ENCODE measurements around the gene NRSN2.
"Not testable (repeated sequence)": the region's sequence is repeated elsewhere in the genome, so short reads cannot be mapped to it uniquely, and the experiment has no call there.

NRSN2 gene

GRCh38 chr20:373171-373890 lies 26.4 kb downstream of the NRSN2 start:
- DNase-seq (ENCODE audit: low read depth in 4 of 4, low spot score in 1 of 4) = no peak

GRCh38 chr20:375265-375889 lies 28.5 kb downstream of the NRSN2 start:
- DNase-seq (ENCODE audit: low read depth in 4 of 4, low spot score in 1 of 4) = no peak

- no peak for DNase-seq (ENCODE audit: low read depth in 4 of 4, low spot score in 1 of 4)
Observed at GRCh38 chr20:376089-376488, 29.2 kb downstream of the NRSN2 start.

GRCh38 chr20:376750-377149 lies 29.8 kb downstream of the NRSN2 start:
- no peak for DNase-seq (ENCODE audit: low read depth in 4 of 4, low spot score in 1 of 4)

GRCh38 chr20:377578-377977 lies 30.7 kb downstream of the NRSN2 start:
- DNase-seq (ENCODE audit: low read depth in 4 of 4, low spot score in 1 of 4) = not testable (repeated sequence)

GRCh38 chr20:378961-379336 lies 32.0 kb downstream of the NRSN2 start:
- DNase-seq (ENCODE audit: low read depth in 4 of 4, low spot score in 1 of 4) = no peak

GRCh38 chr20:380763-381580 lies 34.1 kb downstream of the NRSN2 start:
- DNase-seq (ENCODE audit: low read depth in 4 of 4, low spot score in 1 of 4) = peak; percentile 34 to 66 (median 46)

GRCh38 chr20:381581-382290 lies 34.8 kb downstream of the NRSN2 start:
- DNase-seq (ENCODE audit: low read depth in 4 of 4, low spot score in 1 of 4) = peak in 3 of 4 experiments; percentile 42 to 71 (median 46)

GRCh38 chr20:382291-383115 lies 35.6 kb downstream of the NRSN2 start:
- DNase-seq (ENCODE audit: low read depth in 4 of 4, low spot score in 1 of 4) = no peak

- DNase-seq (ENCODE audit: low read depth in 4 of 4, low spot score in 1 of 4) = no peak
Observed at GRCh38 chr20:383889-384288, 37.0 kb downstream of the NRSN2 start.

- no peak for DNase-seq (ENCODE audit: low read depth in 4 of 4, low spot score in 1 of 4)
Observed at GRCh38 chr20:384723-385122, 37.8 kb downstream of the NRSN2 start.

GRCh38 chr20:385448-385847 lies 38.5 kb downstream of the NRSN2 start:
- DNase-seq (ENCODE audit: low read depth in 4 of 4, low spot score in 1 of 4) = no peak

GRCh38 chr20:386634-387033 lies 39.7 kb downstream of the NRSN2 start:
- not testable (repeated sequence) for DNase-seq (ENCODE audit: low read depth in 4 of 4, low spot score in 1 of 4)

GRCh38 chr20:387520-387919 lies 40.6 kb downstream of the NRSN2 start:
- no peak for DNase-seq (ENCODE audit: low read depth in 4 of 4, low spot score in 1 of 4)

GRCh38 chr20:388034-388994 lies 41.4 kb downstream of the NRSN2 start:
- DNase-seq (ENCODE audit: low read depth in 4 of 4, low spot score in 1 of 4) = no peak

GRCh38 chr20:389220-389619 lies 42.3 kb downstream of the NRSN2 start:
- no peak for DNase-seq (ENCODE audit: low read depth in 4 of 4, low spot score in 1 of 4)

- no peak for DNase-seq (ENCODE audit: low read depth in 4 of 4, low spot score in 1 of 4)
Observed at GRCh38 chr20:391041-391711, 44.3 kb downstream of the NRSN2 start.

- DNase-seq (ENCODE audit: low read depth in 4 of 4, low spot score in 1 of 4) = not testable (repeated sequence)
Observed at GRCh38 chr20:393296-393695, 46.4 kb downstream of the NRSN2 start.

- no peak for DNase-seq (ENCODE audit: low read depth in 4 of 4, low spot score in 1 of 4)
Observed at GRCh38 chr20:396252-396618, 49.3 kb downstream of the NRSN2 start.
